ENCODE data around the gene CNDP2.
"Not testable (repeated sequence)": the region's sequence is repeated elsewhere in the genome, so short reads cannot be mapped to it uniquely, and the experiment has no call there.

Gene CNDP2

DNA sequence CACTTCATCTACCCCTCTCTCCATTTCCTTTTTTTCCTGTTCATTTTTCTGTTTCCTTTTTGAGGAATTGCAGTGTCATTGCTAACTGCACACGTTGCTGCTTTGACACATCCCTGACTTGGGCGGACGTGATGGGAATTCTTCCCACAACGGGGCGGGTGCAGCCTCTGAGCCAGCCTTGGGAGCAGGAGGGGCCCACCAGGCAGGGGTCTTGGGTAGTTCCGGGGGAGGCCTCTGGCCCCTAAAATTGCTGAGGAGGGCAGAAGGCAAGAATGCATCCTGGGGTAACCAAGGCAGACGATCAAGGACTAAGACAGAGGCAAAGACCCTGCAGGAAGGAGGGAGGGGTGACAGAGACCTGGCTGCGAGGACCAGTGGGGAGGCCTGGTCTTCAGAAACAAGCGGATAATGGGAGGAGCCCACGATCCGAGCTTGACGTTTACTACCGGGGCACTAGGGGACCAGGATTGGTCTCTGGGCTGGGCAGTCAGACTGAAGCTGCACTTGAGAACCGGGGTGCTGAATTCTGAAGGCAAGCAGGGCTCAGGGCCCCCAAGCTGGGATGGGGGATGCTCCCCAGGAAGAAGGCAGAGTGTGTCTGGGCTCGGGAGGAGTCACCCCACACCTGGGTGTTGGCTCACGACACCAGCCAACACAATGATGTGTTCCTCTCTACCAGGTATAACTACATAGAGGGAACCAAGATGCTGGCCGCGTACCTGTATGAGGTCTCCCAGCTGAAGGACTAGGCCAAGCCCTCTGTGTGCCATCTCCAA lies 23.3 kb downstream of the CNDP2 start:
- DNase-seq = no peak

DNA sequence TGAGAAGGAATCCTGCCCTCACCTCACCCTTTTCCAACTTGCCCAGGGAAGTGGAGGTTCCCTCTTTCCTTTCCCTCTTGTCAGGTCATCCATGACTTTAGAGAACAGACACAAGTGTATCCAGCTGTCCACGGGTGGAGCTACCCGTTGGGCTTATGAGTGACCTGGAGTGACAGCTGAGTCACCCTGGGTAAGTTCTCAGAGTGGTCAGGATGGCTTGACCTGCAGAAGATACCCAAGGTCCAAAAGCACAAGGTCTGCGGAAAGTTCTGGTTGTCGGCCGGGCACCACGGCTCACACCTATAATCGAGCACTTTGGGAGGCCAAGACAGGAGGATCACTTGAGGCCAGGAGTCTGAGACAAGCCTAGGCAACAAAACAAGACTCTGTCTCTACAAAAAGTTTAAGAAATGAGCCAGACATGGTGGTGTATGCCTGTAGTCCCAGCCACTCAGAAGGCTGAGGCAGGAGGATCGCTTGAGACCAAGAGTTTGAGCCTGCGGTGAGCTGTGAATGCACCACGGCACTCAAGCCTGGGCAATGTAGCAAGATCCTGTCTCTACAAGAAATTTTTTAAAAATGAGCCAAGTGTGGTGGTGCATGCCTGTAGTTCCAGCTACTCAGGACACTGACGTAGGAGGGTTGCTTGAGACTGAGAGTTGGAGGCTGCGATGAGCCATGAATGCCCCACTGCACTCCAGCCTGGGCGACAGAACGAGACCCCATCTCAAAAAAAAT lies 24.1 kb downstream of the CNDP2 start:
- DNase-seq = no peak

DNA sequence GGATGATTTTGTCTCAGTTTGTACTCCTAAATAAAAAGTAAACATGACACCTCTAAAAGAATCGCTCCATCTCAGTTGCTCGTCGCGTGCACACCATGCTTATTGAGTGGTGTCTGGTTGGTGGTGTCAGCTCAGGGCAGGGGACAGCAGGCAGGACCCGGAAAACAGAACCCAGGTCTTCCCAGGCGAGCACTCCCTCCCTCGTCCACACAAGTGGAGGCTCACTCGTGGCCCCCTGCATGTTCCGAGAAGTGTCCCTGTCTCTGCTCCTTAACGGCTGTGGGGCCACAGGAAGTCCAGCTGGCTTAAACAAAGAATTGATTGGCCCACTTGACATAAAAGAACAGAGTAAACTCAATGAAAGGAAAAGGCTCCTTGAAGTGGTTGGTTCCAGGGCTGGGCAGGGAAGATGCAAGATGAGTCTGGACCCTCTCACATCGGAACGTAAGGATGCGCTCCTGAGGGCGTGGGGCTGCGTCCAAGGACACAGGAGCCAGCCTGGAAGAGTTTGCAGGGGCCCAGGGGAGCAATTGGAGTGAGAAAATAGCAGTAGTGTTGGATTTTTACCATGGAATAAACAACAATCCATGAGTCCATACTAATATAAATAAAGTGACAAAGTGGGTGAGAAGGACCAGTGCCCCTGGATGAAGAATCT lies 25.0 kb downstream of the CNDP2 start:
- DNase-seq = no peak

- no peak for DNase-seq
These were observed 26.7 kb downstream of the CNDP2 start for GRCh38 chr18:74522635-74523548.

DNA sequence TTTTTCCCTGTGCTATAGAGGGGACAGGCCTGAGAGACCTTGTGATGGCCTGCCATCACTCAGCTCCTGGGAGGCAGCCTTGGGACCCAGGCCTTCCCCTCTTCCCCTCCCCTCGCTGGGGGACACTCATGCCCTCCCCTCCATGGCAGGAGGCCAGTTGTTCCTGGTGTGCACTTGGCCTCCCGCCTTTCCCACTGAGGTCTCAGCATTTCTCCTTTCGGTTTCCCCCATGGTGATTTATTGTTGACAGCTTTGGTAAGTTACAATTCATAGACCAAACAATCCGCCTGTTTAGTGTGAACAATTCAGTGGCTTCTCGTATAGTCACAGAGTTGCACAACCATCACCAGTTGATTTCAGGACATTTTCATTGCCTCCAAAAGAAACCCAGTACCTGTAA lies 27.9 kb downstream of the CNDP2 start:
- no peak for DNase-seq

DNA sequence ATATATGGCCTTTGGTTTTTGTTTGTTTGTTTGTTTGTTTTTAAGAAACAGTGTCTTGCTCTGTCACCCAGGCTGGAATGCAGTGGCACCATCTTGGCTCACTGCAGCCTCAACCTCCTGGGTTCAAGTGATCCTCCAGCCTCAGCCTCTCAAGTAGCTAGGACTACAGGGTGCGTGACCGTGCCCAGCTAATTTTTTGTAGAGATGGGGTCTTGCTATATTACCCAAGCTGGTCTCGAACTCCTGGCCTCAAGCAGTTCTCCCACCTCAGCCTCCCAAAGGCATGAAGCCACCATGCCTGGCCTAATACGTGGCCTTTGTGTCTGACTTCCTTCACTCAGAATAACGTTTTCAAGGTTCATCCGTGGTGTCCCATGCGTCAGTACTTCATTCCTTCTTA lies 28.8 kb downstream of the CNDP2 start:
- not testable (repeated sequence) for DNase-seq

DNA sequence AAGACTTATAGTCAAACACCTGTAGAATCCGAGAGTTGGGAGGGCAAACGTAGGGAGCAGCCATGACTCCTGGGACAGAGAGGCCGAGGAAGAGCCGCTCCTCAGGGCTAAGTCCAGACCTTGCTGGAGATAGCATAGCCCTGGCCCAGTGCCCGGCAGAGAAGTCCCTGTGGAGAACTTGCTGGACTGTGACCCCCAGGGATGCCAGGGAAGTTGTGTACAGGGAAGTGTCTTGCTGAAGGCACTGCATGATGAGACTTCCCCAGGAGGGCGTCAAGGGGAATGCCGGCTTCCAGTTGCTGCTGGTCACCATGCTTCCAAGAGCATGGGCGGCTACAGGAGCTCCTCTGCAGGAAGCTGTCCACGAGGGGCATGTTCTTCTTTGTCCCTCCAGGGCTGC lies 29.6 kb downstream of the CNDP2 start:
- DNase-seq = no peak

- no peak for DNase-seq
These were observed 30.3 kb downstream of the CNDP2 start for GRCh38 chr18:74526488-74526887.

GRCh38 chr18:74528478-74528877 lies 32.3 kb downstream of the CNDP2 start:
- DNase-seq = no peak

GRCh38 chr18:74528913-74529312 lies 32.8 kb downstream of the CNDP2 start:
- DNase-seq = no peak

DNA sequence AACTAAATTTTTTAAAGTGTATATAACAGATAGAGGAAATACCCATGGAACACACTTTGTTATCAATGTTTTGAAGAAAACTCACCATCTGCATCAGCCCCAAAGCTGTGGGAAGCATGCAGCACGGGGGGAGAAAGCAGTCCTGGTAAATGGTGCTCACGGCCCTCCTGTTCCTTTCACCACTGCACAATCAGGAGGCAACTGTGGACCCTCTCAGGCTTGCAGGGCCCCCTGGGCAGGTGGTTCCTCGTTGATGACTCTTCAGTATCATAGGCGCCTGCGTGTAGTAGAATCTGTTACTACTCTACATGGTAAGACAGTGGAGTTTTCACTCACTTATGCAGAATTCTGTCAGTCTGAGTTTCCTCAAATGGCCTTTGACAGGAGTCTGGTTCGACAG lies 33.2 kb downstream of the CNDP2 start:
- no peak for DNase-seq

DNA sequence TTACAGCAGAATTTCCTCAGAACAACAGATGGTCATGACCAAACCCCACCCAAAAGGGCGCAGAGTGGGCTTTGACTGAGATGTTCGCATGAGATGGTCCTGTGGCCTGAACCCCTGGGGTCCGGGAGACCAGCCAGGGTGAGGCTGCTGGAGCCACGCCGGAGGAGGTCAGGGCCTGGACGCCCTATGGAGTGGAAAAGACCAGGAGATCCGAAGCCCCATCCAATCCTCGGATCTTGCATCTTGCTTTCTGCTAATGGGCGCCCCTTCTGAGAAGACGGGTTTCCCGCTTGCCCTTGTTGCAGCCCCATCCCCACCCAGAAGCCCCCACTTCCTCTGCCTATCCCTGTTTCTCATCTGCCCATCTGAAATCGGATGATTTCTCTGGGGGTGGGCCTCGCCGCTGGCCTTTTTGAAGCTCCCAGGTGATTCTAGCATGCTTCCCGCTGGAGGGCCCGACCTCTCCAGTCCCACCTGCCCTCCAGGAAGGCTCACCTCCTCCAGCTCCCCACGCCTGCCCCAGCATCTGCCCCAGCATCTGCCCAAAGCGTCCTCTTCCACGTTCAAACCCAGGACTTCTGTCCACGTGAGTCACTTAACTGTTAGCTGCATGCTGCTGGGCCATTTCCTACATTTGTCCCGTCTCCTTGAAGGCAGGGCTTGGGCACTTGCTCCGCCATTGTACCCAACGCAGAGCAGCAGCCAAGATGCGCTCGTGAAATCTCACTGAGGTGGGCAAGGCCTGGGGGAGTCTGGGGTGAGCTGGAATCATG lies 33.8 kb downstream of the CNDP2 start:
- DNase-seq = no peak

DNA sequence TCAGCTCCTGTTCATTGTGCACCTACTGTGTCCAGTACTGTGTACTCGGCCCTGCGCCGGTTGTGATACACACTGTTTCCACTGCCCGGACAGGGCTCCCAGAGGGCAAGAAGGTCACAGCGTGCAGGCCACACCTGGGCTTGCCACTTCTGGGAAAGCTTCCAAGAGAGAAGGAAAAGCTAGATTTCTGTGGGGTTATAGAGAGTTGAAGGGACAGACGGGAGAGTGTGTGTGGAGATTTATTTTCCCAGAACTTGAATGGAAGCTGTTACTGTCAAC lies 34.4 kb downstream of the CNDP2 start:
- DNase-seq = no peak

- no peak for DNase-seq
These were observed 34.9 kb downstream of the CNDP2 start for GRCh38 chr18:74531043-74531442.

DNA sequence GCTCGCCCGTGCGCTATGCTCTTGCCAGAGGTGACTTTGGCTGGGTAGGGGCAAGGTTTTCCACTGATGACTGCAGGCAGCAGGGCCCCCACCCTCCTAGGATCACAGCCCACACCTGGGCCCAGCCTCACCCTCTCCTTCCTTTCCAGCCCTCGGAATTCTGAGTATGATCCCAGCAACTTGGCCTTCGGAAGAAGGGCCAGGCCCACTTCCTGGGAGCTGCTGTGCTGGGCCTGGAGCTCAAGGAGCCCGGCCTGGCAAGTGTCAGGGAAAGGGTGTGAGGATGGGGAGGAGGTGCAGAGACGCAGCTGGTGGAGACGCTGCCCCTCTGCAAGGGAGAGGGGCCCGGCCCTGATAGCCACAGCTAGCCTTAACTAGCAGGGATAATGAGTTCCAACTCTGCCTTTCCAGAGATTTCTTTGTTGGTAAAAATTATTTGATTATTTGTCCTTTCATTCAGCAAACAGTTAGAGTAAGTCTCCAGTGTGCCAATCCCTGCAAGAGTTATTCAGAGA lies 36.4 kb downstream of the CNDP2 start:
- no peak for DNase-seq

- DNase-seq = no peak
These were observed 37.5 kb downstream of the CNDP2 start for GRCh38 chr18:74533666-74534065.

GRCh38 chr18:74534150-74534969 lies 38.2 kb downstream of the CNDP2 start, which contains the start of gene CNDP1:
Gene CNDP1 (plus strand): TSS chr18:74534500. CDS start chr18:74534668, 168 bp downstream.
- DNase-seq = no peak

DNA sequence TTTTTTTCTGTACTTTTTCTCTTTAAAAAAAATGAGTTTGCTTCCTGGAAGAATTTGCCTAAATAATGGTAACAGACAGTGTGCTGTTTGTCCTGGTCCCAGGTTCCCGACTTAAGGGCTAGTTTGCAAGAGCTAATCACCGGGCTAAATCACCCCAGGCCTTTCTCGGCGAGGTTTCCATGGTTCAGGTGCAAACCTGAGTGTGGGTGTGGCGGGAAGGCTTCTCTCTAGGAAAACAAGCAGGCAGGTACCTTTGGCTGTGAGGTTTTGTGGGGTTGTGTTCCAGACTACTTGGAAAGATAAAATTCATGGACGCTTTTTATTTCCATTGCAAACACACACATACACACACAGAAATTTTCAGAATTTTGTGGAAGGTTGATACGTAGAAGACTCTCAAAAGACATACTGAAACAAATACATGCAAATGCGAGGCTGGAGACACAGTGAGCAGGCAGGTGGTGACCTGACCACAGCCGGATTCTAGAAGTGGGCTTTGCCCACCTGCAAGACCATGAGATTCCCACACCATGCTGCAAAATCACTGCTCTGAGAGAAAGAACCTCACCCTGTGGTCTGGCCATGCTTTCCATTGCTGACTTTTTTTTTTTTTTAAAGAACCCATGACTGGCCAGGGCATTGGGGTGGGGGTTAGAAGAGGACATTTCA lies 39.0 kb downstream of the CNDP2 start:
- no peak for DNase-seq

GRCh38 chr18:74539289-74539688 lies 43.1 kb downstream of the CNDP2 start:
- DNase-seq = no peak

DNA sequence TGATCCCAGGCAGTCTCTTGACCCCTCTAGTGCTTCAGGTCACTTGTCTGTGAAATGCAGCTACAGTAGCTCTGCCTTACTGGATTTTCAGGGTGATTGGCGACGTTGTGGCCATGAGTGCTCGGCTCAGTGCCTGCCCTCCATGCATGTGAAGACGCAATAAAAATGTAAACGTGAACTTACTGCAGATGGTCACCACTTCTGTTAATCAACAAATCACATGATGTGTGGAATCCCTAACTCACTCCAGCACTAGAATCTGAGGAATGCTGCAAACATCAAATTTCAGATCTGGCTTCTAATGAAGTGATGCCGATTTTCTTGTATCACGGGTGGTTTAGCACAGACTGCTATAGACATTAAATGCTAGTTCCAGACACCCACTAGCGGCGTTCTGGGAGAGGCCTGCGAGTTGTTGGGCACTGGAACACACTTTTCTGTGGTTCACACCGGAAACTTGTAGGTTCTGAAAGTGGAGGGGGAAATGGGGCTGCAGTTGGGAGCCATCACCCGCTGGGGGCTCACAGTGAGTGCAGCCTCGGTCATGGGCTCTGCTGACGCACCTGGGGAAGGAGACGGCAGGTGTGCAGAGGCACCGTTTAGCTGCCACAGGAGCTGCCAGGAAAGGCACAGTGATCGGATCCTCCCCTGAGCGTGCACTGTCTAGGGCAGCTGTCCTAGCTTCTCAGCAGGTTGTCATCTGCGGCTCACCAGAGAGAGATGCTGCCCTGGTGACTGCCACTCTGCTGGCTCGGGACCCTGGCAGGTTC lies 44.7 kb downstream of the CNDP2 start:
- no peak for DNase-seq

All from activated CD4-positive, CD25-positive, alpha-beta regulatory T cell treated with anti-CD3 and anti-CD28 coated beads, Interleukin-2, amount 50 U/mL, for 72 hours (primary cell).